ENCODE results near the gene PDGFRB. TPM values are rescaled to one million over a fixed set of nuclear protein-coding genes. Genes with fewer than 3 reads are reported as not detected.

Gene PDGFRB
- total and polyA plus RNA-seq, 2 of the 8 experiments (the other 6 are each of a cell fraction or from before 2014, with no cell fraction given): 4.2 to 13.7 TPM

DNA sequence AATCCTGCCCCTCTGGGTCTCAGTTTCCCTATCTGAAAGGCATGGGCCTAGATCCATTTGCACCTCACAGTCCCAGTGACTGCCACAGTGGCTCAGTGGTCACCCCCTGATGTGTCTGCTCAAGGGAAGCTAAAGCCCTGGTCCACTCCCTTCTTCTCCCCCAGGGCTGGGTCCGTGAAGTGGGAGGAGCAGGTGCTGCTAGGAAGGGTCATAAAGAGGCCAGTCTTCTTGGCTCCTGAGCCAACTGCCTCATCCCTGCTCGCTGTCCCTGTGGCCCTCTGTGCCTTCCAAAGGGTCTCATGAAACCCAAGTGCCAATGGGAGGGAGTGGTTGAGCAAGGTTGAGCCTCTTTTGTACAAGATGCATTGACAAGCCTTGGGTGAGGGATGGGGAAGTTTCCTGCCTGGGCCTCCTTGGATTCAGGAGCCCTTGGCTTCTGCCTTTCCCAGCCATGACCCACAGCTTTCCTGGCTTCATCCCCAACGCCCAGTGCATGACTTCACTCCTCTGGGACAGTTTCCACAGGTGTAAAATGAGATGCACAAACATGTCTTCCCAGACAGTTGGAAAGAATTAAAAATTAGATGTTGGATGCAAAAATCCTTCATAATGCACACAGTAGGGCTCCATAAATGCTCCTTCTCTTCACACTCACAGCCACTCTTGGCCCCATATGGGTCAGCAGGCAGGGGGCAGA lies 32.6 kb upstream of the PDGFRB start:
- no peak overlapping the region for H3K18ac ChIP-seq (ENCODE audit: extremely low read depth, low read length)
- no peak overlapping the region for H3K4me3 ChIP-seq (ENCODE audit: extremely low read depth in 1 of 4, insufficient read depth in 2 of 4, low read depth in 3 of 4, low read length in 4 of 4)
- peaks cover 1 to 3% of the 10 kb centered on the region in 2 experiments for H4K20me1 ChIP-seq (replicated peaks in 1 of 2; ENCODE audit: control insufficient read depth in 1 of 2, insufficient read depth in 2 of 2, low read length in 2 of 2)
- no peak overlapping the region for H4K8ac ChIP-seq (ENCODE audit: extremely low read depth, insufficient read depth, low read length)
- no peaks in the 10 kb centered on the region for H3K9me3 ChIP-seq (ENCODE audit: insufficient read depth in 2 of 2, low read depth in 1 of 2, low read length in 1 of 2)
- no peak overlapping the region for H3K14ac ChIP-seq (ENCODE audit: insufficient read length)
- peaks cover 29 to 65% (median 60%) of the 10 kb centered on the region in 4 experiments for H3K27me3 ChIP-seq (replicated peaks in 1 of 4; ENCODE audit: control insufficient read depth in 3 of 4, extremely low read depth in 1 of 4, insufficient read depth in 3 of 4, low read length in 3 of 4)
- no peaks in the 10 kb centered on the region for H3K79me1 ChIP-seq (ENCODE audit: low read depth, low read length)
- CTCF ChIA-PET (ENCODE audit: partially characterized antibody): interaction anchor here (0.5 to 23.7 kb wide), 7 partner anchors 13 to 85 kb away, joined by 3 to 302 read pairs (median 5); no protein-coding TSS in a partner anchor
- peaks cover 4 to 26% (median 8%) of the 10 kb centered on the region in 4 experiments for H3K4me1 ChIP-seq (replicated peaks in 1 of 4; ENCODE audit: control insufficient read depth in 3 of 4, insufficient read depth in 4 of 4, low read length in 3 of 4)
- H3K9ac ChIP-seq (replicated peaks in 1 of 4; ENCODE audit: extremely low read depth in 1 of 4, low read depth in 3 of 4, low read length in 3 of 4): no peak overlapping the region
- FAIRE-seq: no peak
- TF ChIP-seq JUND (IDR thresholded peaks at IDR 0.05; ENCODE audit: low read length): no peak
- TF ChIP-seq RBBP5 (IDR thresholded peaks at IDR 0.05; ENCODE audit: borderline replicate concordance, low read depth, low read length): no peak
- TF ChIP-seq CREB1 (IDR thresholded peaks at IDR 0.05): no peak
- no peak for TF ChIP-seq JUN (IDR thresholded peaks at IDR 0.05; ENCODE audit: low read depth, low read length)
- no peak for TF ChIP-seq SP1 (IDR thresholded peaks at IDR 0.05; ENCODE audit: low read depth, low read length)
- TF ChIP-seq HDAC6 (IDR thresholded peaks at IDR 0.05; ENCODE audit: low read depth, low read length): no peak
- H2BK20ac ChIP-seq (ENCODE audit: low read length): no peak overlapping the region
- H3K27ac ChIP-seq (ENCODE audit: low read depth, low read length): no peak overlapping the region
- no peaks in the 10 kb centered on the region for H3K36me3 ChIP-seq (ENCODE audit: control insufficient read depth in 2 of 4, insufficient read depth in 4 of 4, low read length in 3 of 4)
- 0 out of 2 replicates have a peak overlapping the region, but pooled peaks have one; percentile 5 for H2AK5ac ChIP-seq (ENCODE audit: low read depth, low read length)
- POLR2A ChIA-PET (ENCODE audit: partially characterized antibody): no interaction called here
- no peak overlapping the region for H2BK120ac ChIP-seq (replicated peaks; ENCODE audit: low read depth, low read length)
- H2BK12ac ChIP-seq (ENCODE audit: low read depth, low read length): no peak overlapping the region
- no peak overlapping the region for H2AFZ ChIP-seq (ENCODE audit: low read length)
- no peaks in the 10 kb centered on the region for H3K79me2 ChIP-seq (ENCODE audit: control insufficient read depth in 1 of 2, insufficient read depth in 2 of 2, low read length in 2 of 2)
- no peak overlapping the region for H4K91ac ChIP-seq (replicated peaks; ENCODE audit: insufficient read length, low read length)
- H3K23ac ChIP-seq (ENCODE audit: insufficient read length): no peak overlapping the region
- no peak overlapping the region for H2BK5ac ChIP-seq (ENCODE audit: low read depth, low read length)
- no peak overlapping the region for H2BK15ac ChIP-seq (ENCODE audit: low read length)
- no peak overlapping the region for H3K4me2 ChIP-seq (ENCODE audit: insufficient read depth in 1 of 2, low read depth in 2 of 2, low read length in 2 of 2)
- no peak overlapping the region for H3K56ac ChIP-seq (replicated peaks; ENCODE audit: insufficient read length, low read depth, low read length)
- H3K4ac ChIP-seq (replicated peaks; ENCODE audit: insufficient read length, low read depth, low read length): no peak overlapping the region
- H4K5ac ChIP-seq (ENCODE audit: insufficient read length, low read depth, low read length): no peak overlapping the region
- H3K23me2 ChIP-seq (ENCODE audit: low read depth, low read length): peaks cover 6% of the 10 kb centered on the region; the same call in 1 of the 2 replicates
- 89% methylated on average over 3 of the region's 3 CpGs; no CpG with 5 or more reads in 1 of the 2 experiments for WGBS, 2 experiments (ENCODE audit: extremely low coverage in 1 of 2, insufficient coverage in 1 of 2, insufficient read length in 1 of 2, insufficient replicate concordance in 2 of 2, low coverage in 1 of 2, low lambda C conversion rate in 2 of 2, missing lambda C conversion rate in 1 of 2)
- DNase-seq (ENCODE audit: low read depth in 1 of 2, low spot score in 2 of 2): no peak

Data from H1 (cell line).